KG1 (cell line): ENCODE measurements around the gene SH3BP2.

Experiments
- DNase-seq: peaks from one replicate; lab custom pipeline; 2025; lab: John Stamatoyannopoulos, UW

The SH3BP2 gene

DNA sequence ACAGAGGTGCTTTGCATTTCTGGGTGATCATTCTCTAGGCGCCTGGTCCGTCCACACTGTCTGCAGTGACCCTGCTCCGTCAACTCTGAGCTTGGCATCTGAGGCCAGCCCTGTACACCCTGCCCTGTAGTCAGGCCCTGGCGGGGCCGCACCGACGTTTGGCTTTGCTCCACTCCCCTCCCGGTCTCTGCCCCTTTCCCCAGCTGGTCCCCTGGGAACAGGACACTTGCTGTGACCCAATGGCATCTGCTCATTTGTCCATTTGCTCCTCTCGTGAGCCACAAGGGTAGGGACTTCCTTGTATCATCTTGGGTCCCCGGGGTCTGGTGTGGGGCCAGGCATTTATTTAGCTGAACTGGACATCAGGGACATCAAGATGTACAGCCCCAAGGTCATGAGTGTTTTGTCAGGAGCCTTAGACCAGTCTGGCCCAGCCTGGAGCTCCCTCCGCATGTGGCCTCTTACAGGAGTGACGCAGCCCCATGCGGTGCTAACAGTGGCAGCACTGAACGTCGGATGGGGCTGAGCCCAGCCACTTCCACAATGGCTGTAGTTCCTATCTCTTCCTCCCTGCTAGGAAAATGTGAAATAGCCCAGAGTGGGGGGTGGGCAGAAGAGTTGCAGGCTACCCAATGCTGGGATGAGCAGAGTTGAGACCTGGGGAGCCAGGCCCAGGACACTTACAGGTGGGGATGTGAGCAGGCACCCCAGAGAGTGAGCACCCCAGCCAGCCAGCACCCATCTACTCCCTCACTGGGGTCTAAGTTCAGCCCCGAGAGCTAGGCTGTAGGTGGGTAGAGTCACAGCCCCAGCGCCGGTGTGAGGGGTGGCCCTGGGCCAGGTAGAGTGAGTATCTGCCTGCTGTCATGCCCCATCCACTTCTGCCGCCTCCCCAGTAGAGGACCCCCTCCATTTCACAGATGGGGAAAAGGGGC is 2.0 kb upstream of the SH3BP2 start:
- no peak for DNase-seq

DNA sequence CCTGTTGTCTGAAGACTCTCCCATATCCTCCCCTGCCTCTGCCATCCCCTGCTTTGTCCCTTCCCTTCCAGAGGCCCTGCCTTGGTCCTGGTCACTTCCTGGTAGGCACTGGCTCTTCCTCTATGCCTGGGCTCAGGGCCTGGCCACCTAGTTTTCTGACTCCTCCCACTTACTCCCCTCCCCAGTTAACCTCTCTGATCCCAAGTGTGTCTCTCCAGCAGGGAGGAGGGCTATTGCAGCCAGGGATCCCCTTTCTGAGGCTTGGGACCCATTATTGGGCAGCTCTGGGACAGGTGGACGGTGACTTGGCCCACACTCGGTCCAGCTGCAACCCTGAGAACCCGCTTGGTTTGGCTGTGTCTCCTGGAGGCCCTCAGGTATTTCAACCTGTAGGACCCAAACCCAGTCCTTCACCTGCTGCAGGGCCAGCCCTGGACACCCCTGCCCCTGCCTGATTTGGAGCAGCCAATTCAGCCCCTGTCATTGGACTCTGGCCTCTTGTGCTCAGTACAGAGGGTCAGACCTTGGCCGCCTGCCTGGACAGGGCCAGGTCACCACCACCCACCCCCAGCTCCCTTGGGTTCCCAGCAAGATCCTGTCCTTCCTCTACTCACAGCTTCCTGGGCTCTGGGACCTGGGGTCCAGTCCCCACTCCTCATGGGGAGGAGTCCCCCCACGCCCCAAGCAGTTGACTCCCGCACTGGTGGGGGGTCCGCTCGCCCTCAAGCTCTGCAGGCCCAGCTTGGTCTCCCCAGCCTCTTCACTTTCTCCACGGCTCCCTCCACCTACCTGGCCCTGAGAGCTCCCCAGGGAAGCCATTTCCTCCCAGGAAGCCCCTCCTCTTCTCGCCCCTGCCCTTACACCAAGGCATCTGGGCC is 1.1 kb upstream of the SH3BP2 start:
- DNase-seq: no peak

DNA sequence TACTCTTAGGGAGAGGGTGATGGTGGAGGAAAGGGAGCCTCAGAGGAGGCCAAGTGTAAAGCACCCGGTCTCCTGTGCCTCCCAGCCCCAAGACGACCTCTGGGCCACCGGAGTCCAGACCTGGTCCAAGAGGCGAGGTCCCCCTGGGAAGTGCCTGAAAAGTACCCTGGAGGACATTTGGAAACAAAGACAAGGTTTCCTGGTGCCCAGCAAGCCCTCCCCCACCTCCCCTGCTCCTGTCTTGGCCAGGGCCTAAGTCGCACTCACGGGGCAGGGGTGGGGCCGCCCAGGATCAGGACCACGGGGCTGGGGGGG is 532 bp upstream of the SH3BP2 start:
- no peak for DNase-seq

DNA sequence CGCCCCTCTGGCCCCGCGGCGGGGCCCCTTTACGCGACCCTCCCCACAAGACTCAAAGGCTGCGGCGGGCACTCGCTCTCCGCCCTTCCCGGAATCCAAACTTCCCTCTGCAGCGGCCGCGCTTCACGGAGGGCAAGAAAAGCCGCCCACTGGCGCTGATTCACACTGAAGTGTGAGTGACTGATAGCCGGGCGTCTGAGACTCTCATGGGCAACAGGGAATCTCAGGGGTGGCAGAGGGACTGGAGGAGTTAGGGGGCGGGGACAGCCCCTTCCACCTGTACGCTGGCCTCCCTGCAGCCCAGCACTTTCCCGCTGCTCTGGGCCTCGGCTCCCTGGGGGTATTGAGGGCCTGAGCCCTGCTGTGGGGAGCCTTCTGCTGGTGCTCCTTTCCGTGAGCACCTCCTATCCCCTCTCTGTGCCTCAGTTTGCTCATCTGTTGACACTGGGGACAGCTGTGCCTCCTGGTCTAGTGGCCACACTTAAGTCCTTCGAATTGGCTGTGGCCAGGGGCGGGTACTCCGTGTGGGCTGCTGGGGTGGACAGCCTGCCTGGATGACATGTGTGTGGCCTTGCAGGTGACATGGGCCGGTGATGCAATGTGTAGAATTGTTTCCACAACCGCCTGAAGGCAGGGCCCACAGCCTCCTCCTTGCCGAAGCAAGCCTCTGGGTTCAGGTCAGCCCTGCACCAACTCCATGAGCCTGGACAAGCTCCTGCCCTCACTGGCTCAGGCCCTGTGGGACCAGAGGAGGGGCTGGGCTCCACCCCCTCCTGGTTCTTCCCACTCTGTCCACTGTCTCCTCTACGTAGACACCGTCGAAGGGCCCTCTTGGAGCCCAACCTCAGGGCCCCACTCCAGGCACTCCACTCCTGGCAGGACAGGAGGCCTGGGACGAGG is 951 bp downstream of the SH3BP2 start:
- no peak for DNase-seq

DNA sequence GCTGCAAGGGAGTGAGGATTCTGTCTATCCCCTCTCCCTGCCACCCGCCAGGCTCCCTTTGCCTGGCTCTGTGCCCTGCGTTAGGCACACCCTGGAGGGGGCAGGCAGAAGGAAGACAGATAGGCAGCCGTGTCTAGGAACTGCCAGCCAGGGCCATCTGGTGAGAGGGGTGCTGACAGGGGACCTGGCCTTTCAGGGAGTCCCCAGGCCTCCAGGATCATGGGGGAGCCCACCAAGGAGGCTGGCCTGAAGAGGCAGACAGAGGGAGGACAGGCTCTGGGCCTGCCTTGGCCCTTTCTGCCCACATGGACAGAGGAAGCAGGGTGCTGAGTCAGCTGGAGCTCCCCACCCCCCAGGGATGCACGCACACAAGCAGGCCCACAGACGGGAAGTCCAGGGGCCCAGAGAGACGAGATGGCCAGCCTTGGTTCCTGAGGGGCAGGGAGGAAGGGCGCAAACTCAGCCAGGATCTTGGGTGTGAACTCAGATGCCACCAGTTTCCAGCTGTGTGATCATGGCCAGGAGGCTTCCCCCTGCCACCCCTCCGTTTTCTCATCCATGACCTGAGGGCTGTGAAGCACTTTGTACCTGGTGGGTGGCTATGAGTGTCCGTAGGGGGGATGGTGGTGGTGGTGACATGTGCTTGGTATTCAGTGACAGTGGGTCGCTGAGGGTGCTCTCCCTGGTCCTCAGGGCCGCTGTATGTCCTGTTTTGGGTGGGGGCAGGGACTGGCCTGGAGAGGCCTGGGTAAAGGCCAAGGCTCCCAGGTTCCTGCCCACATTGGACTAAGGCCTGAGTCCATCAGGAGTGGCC is 1.8 kb downstream of the SH3BP2 start:
- DNase-seq: no peak

DNA sequence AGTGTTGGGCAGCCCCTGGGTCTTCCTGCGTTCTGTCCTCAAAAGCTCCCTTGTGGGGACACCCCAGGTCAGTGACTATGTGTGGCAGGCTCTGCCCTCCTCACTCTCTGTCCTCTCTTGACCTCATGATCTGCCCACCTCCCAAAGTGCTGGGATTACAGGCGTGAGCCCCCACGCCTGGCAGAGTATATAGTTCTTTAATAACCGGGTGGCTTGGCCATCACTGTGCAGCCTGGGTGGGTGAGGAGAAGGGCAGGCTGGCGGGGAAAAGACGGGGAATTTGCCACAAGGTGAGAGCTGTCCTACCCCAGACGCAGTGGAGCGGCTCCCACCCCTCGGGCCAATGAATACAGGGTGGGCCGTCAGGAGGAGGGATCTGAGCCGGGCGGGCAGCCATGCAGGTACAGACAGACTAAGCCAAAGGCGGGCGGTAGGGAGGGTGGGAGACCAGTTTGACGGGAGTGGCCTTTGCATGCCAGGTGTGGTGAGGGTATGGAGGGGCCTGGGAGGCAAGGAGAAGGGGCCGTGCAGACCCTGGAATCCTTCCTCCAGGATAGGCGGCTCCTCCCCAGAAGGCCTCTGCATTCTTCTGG is 2.5 kb downstream of the SH3BP2 start:
- DNase-seq: no peak

DNA sequence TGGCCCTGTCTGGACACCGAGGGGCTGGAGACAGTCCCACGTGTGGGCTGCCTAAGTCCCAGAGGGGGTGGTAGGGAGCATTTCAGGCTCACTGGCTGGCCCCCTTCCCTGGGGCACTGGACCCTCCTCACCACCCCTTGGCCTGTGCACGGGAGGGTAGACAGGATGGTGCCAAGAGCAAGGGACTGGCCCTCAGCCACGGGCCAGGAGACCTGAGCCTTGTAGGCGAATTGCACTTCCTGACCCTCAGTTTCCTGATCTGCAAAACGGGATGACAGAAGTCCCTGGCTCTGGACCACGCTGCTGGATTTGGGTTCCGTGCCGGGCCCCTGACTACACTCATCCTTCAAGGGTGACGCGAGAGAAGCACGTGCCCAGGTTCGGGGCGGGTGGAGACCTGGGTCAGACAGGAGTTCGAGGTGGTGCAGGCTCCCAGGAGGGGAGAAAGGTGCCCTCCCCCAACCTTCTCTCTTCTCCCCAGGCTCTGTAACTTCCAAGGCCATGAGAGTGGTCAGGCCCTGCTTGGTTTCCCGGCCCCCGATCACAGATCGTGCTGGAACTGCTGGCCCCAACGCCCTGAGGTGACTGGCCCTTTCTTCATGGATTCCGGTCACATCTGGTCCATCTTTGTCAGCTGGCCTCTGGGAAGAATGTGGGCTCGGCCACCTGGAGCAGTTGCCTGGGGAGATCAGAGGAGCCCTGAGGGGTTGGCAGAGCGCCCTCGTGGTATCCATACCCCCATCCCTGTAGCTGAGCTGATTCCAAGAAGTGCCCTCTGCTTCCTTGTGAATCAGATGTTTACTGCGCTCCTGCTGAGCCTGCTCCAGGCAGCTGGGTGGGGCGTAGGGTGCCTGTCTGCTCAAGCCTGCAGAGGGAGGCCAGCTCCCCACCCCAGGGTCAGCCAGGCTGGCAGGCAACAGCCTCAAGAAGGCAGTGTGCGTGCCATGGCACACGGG is 3.3 kb downstream of the SH3BP2 start:
- no peak for DNase-seq

DNA sequence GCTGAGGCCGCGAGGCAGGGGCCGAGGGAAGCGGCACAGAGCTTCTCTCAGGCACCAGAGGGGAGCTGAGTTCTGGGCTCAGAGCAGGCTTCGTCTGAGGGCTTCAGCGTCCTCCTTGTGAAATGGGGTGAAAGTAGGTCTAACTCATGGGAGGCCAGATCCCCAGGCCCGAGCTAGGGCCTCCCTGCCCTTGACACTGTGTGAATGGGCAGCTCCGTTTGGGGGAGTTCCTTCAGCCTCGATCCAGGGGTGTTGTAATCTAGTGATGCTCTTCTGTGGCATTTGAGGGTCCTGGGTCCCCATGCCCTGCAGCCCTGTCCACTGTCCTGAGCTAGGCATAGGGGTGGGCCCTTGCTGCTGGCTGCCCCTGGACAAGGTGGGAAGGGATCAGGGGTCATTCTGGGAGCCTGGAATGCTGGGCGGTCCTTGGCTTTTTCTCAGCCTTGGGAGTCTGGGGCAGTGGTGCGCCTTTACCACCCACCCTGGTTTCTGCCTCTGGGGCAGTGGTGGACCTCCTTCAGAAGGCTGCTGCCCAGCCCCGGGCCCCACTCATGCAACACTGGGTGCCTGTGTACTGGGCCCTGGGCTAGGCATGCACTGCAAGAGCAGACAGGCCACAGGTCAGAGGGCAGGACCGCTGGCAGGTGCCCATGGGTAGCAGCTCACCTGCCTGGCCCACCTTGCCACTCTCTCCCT is 4.1 kb downstream of the SH3BP2 start:
- DNase-seq: no peak

DNA sequence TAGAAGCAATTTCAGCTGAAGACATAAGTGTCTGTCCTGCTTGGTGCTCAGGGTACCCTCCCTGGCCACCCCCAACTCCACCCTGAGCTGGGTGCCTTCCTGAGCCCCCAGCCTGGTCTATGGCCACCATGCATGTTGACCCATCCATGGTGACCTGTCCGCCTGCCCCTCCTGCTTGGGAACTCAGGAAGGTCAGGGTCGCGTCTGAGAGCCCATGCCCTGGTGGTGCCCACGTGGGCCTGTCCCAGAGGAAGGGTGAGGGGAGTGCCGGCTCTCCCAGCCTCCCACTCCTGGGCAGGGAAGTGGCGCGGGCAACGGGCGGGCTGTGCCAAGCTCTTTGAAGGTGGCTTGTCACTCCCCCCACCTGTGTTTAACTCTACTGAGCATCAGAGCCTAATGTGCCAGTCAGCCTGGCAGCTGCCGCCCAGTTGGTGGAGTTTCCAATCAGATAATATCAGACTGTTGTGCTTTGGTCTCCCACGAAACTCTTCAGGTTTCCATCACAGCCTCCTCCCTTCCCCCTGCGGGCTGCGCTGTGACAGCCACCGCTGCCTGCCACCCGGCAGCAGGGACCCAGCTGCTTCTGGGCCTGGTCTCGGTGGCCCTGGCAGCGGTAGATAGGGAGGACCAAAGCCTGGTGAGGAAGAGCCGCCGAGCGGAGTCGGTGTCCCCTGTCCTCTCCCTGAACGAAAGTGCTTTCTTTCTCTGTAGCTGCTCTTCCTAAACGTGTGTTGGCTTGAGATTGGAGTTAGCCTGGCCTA is 4.8 kb downstream of the SH3BP2 start:
- peak; percentile 82 for DNase-seq

DNA sequence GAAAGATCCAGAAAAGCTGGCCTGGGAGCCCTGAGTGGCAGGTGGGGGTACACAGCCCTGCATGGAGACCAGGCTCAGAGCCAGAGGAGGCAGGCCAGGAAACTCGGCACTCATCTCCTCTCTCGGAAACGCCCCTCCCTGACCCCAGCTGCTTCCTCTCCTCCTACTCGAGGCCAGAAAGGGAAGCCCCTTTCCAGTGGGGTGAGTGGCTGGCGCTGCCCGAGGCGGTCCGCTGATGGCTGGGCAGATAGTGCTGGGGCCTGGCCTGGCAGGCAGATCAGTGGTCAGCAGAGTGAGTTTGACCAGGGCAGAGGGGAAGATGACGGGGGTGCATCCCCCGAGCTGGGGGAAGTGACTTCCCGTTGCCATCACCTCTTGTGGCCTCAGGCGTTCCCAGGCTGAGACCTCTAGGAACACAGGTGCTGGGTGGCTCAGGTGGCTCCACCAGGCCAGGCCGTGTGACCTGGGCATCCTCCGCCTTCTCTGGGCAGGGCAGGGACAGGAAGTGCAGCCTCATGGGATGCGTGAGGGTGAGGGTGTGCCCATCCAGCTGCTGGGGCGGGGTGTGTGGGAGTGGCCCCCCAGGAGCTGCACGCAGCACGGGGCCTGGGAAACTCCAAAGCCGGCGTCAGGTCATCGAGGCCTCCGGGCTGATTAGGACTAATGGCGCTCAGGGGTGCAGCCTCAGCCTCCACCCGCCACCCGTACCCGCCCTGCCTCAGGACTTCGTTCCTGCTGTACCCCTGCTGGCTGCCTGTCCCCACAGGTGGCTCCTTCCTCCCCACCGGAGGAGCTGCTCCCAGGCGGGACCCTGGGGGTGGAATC is 5.7 kb downstream of the SH3BP2 start:
- DNase-seq: peak; percentile 82

DNA sequence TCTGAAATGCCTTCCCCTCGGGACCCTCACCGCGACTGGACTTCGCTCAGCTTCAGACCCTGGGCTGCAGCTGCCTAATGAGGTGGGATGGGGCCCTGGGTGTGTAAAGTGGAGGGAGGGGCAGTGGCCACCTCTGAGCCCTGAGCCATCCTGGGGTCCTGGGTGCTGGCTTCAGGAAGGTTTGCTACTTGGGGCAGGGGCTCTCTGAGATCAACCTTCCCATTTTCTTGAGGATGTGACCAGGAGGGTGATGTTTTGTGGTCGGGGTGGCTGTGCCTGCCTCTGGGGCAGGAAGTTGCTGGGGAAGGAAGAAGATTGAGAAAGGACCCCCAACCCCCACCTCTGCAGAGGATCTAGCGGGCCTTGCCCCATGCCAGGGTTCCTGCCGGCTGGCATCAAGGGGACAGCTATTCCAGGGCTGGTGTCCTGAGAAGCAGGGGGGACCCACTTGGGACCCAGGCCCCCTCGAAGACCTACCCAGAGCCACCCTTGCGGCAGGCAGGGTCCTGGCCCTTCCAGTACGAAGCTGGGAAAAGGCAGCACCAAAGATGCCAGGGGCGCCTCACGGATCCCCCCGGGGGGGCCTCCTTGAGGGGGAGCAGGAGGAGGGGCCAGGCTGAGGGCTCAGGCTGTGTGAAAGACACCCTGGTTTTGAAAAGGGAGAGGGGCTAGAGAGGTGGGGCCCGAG is 6.5 kb downstream of the SH3BP2 start:
- peak; percentile 24 for DNase-seq

DNA sequence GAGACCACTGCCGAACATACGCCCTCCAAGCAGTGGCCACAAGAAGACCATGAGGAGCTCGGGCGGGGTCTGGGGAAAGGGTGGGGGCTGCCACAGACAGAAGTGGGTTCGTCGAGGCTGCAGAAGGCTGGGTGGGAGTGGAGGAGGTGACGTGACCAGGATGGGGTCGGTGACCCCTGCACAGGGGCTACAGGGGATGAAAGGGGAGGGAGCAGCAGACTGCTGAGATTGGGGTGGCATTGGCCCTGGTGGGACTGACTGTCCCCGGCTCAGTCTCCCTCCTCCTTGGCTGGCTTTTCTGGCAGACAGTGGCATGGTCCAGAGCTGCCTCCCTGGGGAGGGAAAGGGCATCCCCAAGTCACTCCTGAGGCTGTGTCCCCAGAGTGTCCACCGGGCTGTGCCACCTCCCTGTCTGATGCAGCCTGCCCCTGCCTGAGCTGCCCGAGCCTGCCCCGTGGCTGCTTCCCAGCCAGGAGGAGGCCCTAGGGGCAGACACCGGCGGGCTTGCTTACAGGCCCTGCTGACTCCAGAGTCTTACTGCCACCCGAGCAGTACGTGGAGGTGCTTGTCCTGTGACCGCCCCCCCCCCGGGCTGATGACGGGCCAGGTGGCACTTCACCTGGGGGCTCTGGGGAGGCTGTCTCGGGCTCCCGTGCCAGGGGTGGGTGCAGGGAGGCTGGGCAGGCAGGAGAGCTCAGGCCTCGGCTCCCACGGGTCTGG is 7.2 kb downstream of the SH3BP2 start:
- DNase-seq: no peak

DNA sequence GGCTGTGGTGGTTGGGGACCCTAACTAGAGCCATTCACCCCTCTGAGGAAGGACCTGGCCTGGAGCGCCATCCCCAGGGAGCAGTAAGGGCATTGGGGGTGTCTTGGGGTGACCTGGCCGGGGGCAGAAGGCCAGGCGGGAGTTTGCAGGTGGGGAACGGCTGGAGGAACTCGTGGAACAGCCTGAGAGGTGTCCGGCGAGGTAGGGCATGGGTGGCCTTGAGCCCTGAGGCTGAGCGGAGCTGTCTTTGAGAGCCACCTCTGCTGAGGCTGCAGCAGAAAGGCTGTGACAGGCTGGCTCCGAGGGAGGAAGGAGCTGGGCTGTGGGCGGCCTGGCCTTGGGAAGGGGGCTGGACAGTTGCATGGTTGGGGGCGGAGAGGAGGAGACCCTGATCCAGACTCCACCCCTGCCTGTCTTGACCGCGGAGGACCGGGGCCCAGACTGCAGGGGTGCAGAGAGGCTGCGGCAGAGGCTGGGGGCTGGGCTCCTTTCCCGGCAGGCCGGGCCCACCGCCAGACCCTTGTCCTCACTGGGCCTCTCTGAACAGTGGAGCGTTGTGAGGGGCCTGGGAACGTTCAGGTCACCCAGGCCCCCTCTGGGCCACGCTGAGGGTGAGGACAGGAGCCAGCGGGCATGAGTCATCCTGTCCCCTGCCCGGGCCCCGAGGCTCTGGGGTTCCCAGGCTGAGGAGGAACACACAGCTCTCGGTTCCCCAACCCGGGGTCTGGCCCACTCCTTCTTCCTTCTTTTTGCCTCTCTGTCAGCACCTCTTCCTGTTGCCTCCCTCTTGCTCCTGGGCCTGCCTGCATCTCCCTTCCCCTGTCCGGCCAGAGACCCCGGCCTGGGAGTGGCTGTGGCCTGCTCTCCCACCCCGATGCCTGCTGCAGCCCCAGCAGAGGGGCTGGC is 8.1 kb downstream of the SH3BP2 start:
- no peak for DNase-seq

DNA sequence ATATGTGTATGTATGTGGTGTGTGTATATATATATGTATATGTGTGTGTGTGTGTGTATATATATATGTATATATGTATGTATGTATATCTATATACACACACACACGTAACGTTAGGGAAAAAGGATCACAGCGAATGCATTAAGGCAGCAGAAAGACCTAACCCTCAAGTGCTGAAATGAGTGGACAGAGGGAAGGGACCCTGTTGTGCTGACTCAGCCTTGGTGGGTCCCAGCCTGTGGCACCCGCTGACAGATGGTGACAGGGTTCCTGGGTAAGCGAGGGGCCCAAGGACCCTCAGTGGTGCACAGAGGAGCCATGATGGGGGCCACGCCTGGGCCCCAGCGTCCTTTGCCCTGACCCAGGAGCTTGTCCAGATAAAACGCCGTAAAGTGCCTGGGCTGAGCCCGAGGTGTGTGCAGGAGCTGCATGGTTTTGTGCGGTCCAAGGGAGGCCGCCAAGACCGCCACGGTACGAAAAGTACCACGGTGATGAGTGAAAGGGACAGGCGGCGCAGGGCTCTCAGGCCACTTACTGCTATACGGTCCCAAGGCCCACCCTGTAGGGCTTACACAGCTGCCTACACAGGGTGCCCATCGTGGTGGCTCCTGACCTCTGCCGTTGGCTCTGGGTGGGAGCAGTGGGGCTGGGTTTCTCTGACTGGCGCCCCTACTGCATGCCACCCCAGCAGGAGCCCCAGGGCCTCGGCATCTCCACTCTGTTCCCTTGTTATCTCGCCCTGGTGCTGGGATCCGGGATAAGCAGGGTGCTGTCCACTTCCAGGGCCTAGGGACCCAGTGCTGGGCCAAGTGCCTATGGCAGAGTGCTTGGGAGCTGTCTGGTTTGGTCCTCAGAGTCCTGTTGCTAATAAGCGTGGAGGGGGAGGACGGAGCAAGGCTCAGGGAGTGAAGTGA is 10.0 kb downstream of the SH3BP2 start:
- no peak for DNase-seq
